Measurements from ENCODE around the gene NLRC5.

NLRC5 gene

GRCh38 chr16:56977216-56977615, 12.1 kb upstream of the NLRC5 start:
- Histone ChIP-seq H3K4me3 (ENCODE audit: low read depth in 1 of 2, low read length in 2 of 2) (no peak overlapping the region), H3K27ac (ENCODE audit: low read depth, low read length) (no peak overlapping the region), H3K9me3 (ENCODE audit: low read length) (no peaks in the 10 kb centered on the region), H3K4me1 (ENCODE audit: insufficient read depth, low read length) (no peaks in the 10 kb centered on the region), H3K27me3 (ENCODE audit: control insufficient read depth in 1 of 2, insufficient read depth in 2 of 2, low read length in 2 of 2) (no peaks in the 10 kb centered on the region), H3K9ac (ENCODE audit: low read length) (no peak overlapping the region), H3K36me3 (ENCODE audit: insufficient read depth, low read length) (peaks cover 3% of the 10 kb centered on the region)

DNA sequence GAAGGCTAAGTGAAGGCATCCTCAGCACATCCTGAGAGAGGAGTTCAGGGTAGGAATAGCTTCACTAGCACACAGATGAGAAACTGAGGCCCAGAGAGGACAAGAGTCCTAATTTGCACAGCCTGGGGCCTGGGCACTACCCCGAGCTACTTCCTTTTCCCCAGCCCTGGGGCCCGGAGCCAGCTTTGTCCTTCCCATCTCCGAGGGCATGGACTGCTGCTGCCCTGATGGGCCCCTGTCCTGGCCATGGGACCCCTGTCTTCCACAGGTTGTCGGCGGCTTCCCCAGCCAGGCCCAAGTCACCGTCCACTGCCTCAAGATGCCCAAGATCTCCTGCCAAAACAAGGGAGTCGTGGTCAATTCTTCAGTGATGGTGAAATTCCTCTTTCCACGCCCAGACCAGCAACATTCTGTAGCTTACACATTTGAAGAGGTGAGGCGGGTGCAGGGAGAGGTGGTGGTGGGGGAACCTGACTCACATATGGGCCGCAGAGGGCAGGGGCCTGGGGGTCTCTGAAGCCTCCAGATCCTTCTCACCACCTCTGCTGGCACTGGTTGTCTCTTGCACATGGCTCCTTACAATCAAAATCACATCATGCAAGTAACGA, 11.4 kb upstream of the NLRC5 start:
- H3K27me3 ChIP-seq (ENCODE audit: control insufficient read depth in 1 of 2, insufficient read depth in 2 of 2, low read length in 2 of 2): no peaks in the 10 kb centered on the region
- H3K9me3 ChIP-seq (ENCODE audit: low read length): no peaks in the 10 kb centered on the region
- H3K9ac ChIP-seq (ENCODE audit: low read length): no peak overlapping the region
- no peak overlapping the region for H3K4me3 ChIP-seq (ENCODE audit: low read depth in 1 of 2, low read length in 2 of 2)
- no peaks in the 10 kb centered on the region for H3K4me1 ChIP-seq (ENCODE audit: insufficient read depth, low read length)
- peaks cover 3% of the 10 kb centered on the region for H3K36me3 ChIP-seq (ENCODE audit: insufficient read depth, low read length)
- no peak overlapping the region for H3K27ac ChIP-seq (ENCODE audit: low read depth, low read length)

- H3K4me3 ChIP-seq (ENCODE audit: low read depth in 1 of 2, low read length in 2 of 2): no peak overlapping the region
- peaks cover 3% of the 10 kb centered on the region for H3K4me1 ChIP-seq (ENCODE audit: insufficient read depth, low read length)
- H3K27me3 ChIP-seq (ENCODE audit: control insufficient read depth in 1 of 2, insufficient read depth in 2 of 2, low read length in 2 of 2): no peaks in the 10 kb centered on the region
- no peak overlapping the region for H3K27ac ChIP-seq (ENCODE audit: low read depth, low read length)
- H3K9ac ChIP-seq (ENCODE audit: low read length): no peak overlapping the region
- H3K9me3 ChIP-seq (ENCODE audit: low read length): no peaks in the 10 kb centered on the region
- peaks cover 3% of the 10 kb centered on the region for H3K36me3 ChIP-seq (ENCODE audit: insufficient read depth, low read length)
These were observed 9.2 kb upstream of the NLRC5 start for GRCh38 chr16:56980201-56980535.

DNA sequence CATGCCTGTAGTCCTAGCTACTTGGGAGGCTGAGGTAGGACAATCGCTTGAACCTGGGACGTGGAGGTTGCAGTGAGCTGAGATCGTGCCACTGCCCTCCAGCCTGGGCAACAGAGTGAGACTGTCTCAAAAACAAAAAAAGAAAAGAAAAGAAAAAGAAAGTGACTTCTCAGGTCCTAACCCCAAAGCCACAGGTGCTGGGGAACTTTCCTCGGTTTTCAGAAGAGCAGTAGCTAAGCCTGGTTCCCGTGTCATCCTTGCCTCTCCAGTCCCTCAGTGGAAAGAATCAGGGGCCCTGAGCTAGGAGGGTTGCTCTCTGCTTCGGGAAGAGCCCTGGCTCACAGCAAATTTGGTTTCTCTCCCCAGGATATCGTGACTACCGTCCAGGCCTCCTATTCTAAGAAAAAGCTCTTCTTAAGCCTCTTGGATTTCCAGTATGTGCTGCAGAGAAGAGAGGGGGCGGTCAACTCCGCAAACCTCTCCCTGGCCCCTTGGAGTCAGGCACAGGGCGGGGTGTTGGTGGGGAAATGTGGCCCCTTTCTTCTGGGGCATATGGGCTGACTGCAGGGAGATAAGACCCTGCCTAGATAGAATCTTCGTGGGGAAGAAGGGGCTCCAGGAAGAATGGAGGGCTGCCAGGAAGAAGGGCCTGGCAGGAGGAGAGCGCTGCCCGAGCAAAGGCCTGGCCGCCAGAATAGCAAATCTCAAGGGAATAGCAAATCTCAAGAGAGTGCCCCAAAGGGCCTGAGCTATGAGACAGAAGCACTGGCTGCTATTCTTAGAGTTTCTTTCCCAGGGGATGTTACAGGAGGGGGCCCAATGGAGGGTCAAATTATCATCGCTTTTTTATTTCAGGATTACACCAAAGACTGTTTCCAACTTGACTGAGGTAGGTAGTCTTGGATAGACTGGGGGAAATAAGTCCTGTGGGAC, 8.3 kb upstream of the NLRC5 start:
- Histone ChIP-seq H3K36me3 (ENCODE audit: insufficient read depth, low read length) (peaks cover 3% of the 10 kb centered on the region), H3K4me1 (ENCODE audit: insufficient read depth, low read length) (peaks cover 12% of the 10 kb centered on the region), H3K9me3 (ENCODE audit: low read length) (no peaks in the 10 kb centered on the region), H3K27me3 (ENCODE audit: control insufficient read depth in 1 of 2, insufficient read depth in 2 of 2, low read length in 2 of 2) (no peaks in the 10 kb centered on the region), H3K9ac (ENCODE audit: low read length) (no peak overlapping the region), H3K4me3 (ENCODE audit: low read depth in 1 of 2, low read length in 2 of 2) (no peak overlapping the region), H3K27ac (ENCODE audit: low read depth, low read length) (no peak overlapping the region)

- H3K4me3 ChIP-seq (ENCODE audit: low read depth in 1 of 2, low read length in 2 of 2): no peak overlapping the region
These were observed 7.6 kb upstream of the NLRC5 start for GRCh38 chr16:56981729-56982271.

DNA sequence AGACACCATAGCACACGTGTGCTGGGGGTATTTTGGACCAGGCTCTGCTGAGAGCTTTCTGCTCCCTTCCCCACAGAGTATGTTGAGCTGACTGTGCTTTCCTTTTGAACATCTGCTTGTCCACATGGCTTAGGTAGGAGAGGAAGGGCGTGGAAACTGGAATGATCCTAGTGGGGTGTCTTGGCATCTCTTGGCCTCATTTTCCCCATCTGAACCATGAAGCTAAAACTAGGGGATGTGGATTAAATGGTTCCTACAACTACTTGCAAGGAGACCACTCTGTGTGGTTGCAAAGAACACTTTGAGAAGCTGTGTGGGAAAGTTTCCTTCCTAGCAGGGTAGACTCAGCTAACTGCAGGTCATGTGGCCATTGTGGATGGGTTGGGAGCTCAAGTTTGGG, 6.7 kb upstream of the NLRC5 start:
- Histone ChIP-seq H3K4me1 (ENCODE audit: insufficient read depth, low read length) (peaks cover 18% of the 10 kb centered on the region), H3K36me3 (ENCODE audit: insufficient read depth, low read length) (peaks cover 3% of the 10 kb centered on the region), H3K9ac (ENCODE audit: low read length) (no peak overlapping the region), H3K4me3 (ENCODE audit: low read depth in 1 of 2, low read length in 2 of 2) (no peak overlapping the region), H3K27ac (ENCODE audit: low read depth, low read length) (no peak overlapping the region), H3K9me3 (ENCODE audit: low read length) (no peaks in the 10 kb centered on the region), H3K27me3 (ENCODE audit: control insufficient read depth in 1 of 2, insufficient read depth in 2 of 2, low read length in 2 of 2) (no peaks in the 10 kb centered on the region)

More at GRCh38 chr16:56981729-56982271, 7.6 kb upstream of the NLRC5 start:
- no peaks in the 10 kb centered on the region for H3K27me3 ChIP-seq (ENCODE audit: control insufficient read depth in 1 of 2, insufficient read depth in 2 of 2, low read length in 2 of 2)
- no peak overlapping the region for H3K9ac ChIP-seq (ENCODE audit: low read length)
- H3K4me1 ChIP-seq (ENCODE audit: insufficient read depth, low read length): peaks cover 18% of the 10 kb centered on the region
- H3K36me3 ChIP-seq (ENCODE audit: insufficient read depth, low read length): peaks cover 3% of the 10 kb centered on the region
- no peaks in the 10 kb centered on the region for H3K9me3 ChIP-seq (ENCODE audit: low read length)
- H3K27ac ChIP-seq (ENCODE audit: low read depth, low read length): no peak overlapping the region

GRCh38 chr16:56983211-56983751, 6.1 kb upstream of the NLRC5 start:
- peaks cover 3% of the 10 kb centered on the region for H3K36me3 ChIP-seq (ENCODE audit: insufficient read depth, low read length)
- no peak overlapping the region for H3K27ac ChIP-seq (ENCODE audit: low read depth, low read length)
- no peaks in the 10 kb centered on the region for H3K9me3 ChIP-seq (ENCODE audit: low read length)
- no peak overlapping the region for H3K4me3 ChIP-seq (ENCODE audit: low read depth in 1 of 2, low read length in 2 of 2)
- H3K9ac ChIP-seq (ENCODE audit: low read length): no peak overlapping the region
- no peaks in the 10 kb centered on the region for H3K27me3 ChIP-seq (ENCODE audit: control insufficient read depth in 1 of 2, insufficient read depth in 2 of 2, low read length in 2 of 2)
- peaks cover 21% of the 10 kb centered on the region for H3K4me1 ChIP-seq (ENCODE audit: insufficient read depth, low read length)

DNA sequence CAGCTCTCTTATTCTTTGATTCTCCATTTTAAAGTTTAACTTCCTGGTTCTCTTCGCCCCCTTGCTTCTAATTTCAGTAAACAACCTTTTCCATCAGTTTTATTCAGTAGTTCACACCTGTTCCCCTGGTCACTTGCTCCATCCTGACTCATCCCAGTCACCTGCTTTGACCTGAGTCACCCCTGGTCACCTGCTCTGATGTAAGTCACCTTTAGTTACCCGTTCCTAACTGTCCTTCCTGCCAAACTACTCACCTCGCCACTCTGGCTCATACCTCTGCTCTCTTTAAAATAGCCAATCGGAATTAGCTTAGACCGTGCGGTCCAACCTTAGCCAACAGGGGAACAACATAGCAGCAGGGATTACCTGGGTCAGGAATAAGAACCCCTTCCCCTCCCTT, 4.7 kb upstream of the NLRC5 start:
- no peaks in the 10 kb centered on the region for H3K9me3 ChIP-seq (ENCODE audit: low read length)
- H3K36me3 ChIP-seq (ENCODE audit: insufficient read depth, low read length): peaks cover 3% of the 10 kb centered on the region
- no peak overlapping the region for H3K4me3 ChIP-seq (ENCODE audit: low read depth in 1 of 2, low read length in 2 of 2)
- no peaks in the 10 kb centered on the region for H3K27me3 ChIP-seq (ENCODE audit: control insufficient read depth in 1 of 2, insufficient read depth in 2 of 2, low read length in 2 of 2)
- H3K4me1 ChIP-seq (ENCODE audit: insufficient read depth, low read length): peaks cover 28% of the 10 kb centered on the region
- H3K27ac ChIP-seq (ENCODE audit: low read depth, low read length): no peak overlapping the region
- H3K9ac ChIP-seq (ENCODE audit: low read length): no peak overlapping the region

DNA sequence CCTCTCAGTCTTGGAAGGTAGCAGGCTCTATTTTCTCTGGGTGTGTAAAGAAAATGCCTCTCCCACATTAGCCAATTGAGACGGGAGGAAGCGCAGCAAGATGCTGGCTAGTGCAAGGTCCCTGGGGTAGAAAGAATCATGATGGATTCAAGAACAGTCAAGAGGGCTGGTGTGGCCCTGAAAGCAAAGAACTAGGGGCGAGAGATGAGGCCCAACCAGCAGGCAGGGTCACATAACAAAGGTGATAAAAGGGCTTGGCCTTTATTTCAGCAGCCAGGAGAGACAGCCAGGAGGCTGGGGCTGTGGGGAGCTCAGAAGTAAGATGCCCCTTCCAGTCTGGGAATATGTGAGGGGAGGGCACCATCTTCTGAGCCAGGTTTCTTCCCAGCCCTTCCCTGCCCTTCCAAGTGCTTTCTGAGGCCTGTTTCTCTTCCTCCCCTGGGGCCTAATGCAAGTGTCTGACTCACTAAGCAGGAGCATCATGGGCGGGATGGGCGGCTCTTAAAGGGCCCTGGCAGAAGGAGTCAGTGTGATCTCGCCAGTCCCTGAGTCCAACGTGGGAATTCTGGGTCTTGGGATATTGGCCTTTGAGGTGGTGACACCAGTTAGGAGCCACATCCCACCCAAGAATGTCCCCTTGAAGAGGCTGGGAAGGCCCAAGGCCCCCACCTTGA, 3.9 kb upstream of the NLRC5 start:
- Histone ChIP-seq H3K27ac (ENCODE audit: low read depth, low read length) (no peak overlapping the region), H3K4me3 (ENCODE audit: low read depth in 1 of 2, low read length in 2 of 2) (no peak overlapping the region), H3K9me3 (ENCODE audit: low read length) (no peaks in the 10 kb centered on the region), H3K36me3 (ENCODE audit: insufficient read depth, low read length) (peaks cover 3% of the 10 kb centered on the region), H3K27me3 (ENCODE audit: control insufficient read depth in 1 of 2, insufficient read depth in 2 of 2, low read length in 2 of 2) (no peaks in the 10 kb centered on the region), H3K9ac (ENCODE audit: low read length) (no peak overlapping the region), H3K4me1 (ENCODE audit: insufficient read depth, low read length) (peaks cover 34% of the 10 kb centered on the region)

DNA sequence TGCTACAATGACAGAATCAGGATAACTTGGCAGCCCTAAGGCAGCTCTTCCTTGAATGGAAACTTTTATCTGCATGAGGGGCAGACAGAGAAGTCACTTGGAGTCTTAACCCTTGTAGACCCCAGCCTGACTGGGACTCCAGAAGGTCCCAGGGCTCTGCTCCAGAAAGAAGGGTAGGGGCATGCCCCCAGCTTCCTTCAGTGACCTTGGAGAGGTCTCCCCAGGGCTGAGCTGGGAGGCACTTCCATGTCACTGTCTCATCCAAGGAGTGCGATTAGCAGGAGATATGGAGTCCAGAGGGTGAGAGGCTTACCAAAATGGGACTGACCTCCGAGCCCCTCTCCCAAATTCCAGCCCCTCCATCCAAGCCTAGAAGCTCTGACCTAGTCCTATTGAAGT, 3.4 kb upstream of the NLRC5 start:
- H3K27ac ChIP-seq (ENCODE audit: low read depth, low read length): no peak overlapping the region
- no peak overlapping the region for H3K4me3 ChIP-seq (ENCODE audit: low read depth in 1 of 2, low read length in 2 of 2)
- H3K27me3 ChIP-seq (ENCODE audit: control insufficient read depth in 1 of 2, insufficient read depth in 2 of 2, low read length in 2 of 2): no peaks in the 10 kb centered on the region
- H3K9me3 ChIP-seq (ENCODE audit: low read length): no peaks in the 10 kb centered on the region
- peaks cover 39% of the 10 kb centered on the region for H3K4me1 ChIP-seq (ENCODE audit: insufficient read depth, low read length)
- H3K9ac ChIP-seq (ENCODE audit: low read length): no peak overlapping the region
- H3K36me3 ChIP-seq (ENCODE audit: insufficient read depth, low read length): peaks cover 3% of the 10 kb centered on the region

- no peak overlapping the region for H3K27ac ChIP-seq (ENCODE audit: low read depth, low read length)
- no peak overlapping the region for H3K4me3 ChIP-seq (ENCODE audit: low read depth in 1 of 2, low read length in 2 of 2)
- H3K4me1 ChIP-seq (ENCODE audit: insufficient read depth, low read length): peaks cover 43% of the 10 kb centered on the region
- no peak overlapping the region for H3K9ac ChIP-seq (ENCODE audit: low read length)
- H3K27me3 ChIP-seq (ENCODE audit: control insufficient read depth in 1 of 2, insufficient read depth in 2 of 2, low read length in 2 of 2): no peaks in the 10 kb centered on the region
- no peaks in the 10 kb centered on the region for H3K9me3 ChIP-seq (ENCODE audit: low read length)
- H3K36me3 ChIP-seq (ENCODE audit: insufficient read depth, low read length): peaks cover 3% of the 10 kb centered on the region
These were observed 3.0 kb upstream of the NLRC5 start for GRCh38 chr16:56986361-56986760.

Measured in muscle layer of colon (tissue), 2 donors.